Measurements from ENCODE around the gene FALEC. TPM values are rescaled to one million over a fixed set of nuclear protein-coding genes. Genes with fewer than 3 reads are reported as not detected.

The FALEC gene
- total RNA-seq, 4 donors from 2014 or later, result not detected

DNA sequence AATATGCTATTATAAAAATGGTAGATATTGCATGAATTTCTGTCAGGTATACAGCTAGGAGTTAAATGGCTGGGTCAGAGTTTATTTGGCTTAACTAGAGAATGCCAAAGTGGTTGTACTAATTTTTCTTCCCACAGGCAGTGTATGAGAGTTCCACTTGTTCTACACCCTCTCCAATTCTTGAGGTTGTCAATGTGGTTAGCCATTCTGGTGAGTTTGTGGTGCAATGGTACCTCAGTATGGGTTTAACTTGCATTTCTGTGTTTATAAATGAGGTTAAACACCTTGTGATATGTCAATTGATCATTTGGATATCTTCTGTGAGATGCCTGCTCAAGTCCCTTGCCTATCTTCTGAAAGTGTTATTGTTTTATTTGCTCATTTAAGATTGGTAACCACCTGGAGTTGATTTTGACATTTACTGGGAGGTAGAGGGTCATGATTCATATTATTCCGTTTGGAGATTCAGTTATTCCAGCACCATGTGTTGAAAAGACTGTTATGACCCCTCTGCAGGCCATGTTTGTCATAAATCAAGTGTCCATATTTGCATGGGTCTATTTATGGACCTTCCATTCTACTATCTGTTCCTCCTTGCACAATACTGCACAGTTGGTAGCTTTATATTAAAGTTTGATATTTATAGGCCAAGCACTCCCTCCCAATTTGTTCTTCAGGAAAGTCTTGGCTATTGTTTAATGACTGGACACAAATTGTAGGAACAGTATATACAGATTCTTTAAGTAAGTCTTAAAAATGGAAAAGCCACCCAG lies 5.8 kb downstream of the FALEC start:
- no peak for ATAC-seq
- Histone ChIP-seq H3K4me3 (no peak overlapping the region), H3K9me3 (no peaks in the 10 kb centered on the region), H3K36me3 (no peaks in the 10 kb centered on the region), H3K27ac (no peak overlapping the region), H3K27me3 (no peaks in the 10 kb centered on the region), H3K4me1 (peaks cover 0 to 13% (median 2%) of the 10 kb centered on the region in 3 donors)
- 41 to 71% methylated on average over 1 of the region's 1 CpG for WGBS, 2 donors (ENCODE audit: low coverage in 1 of 2)
- TF ChIP-seq POLR2AphosphoS5 (IDR thresholded peaks at IDR 0.05) (no peak), EP300 (IDR thresholded peaks at IDR 0.05) (no peak), POLR2A (IDR thresholded peaks at IDR 0.05) (no peak)
- TF ChIP-seq, protein P1, sequence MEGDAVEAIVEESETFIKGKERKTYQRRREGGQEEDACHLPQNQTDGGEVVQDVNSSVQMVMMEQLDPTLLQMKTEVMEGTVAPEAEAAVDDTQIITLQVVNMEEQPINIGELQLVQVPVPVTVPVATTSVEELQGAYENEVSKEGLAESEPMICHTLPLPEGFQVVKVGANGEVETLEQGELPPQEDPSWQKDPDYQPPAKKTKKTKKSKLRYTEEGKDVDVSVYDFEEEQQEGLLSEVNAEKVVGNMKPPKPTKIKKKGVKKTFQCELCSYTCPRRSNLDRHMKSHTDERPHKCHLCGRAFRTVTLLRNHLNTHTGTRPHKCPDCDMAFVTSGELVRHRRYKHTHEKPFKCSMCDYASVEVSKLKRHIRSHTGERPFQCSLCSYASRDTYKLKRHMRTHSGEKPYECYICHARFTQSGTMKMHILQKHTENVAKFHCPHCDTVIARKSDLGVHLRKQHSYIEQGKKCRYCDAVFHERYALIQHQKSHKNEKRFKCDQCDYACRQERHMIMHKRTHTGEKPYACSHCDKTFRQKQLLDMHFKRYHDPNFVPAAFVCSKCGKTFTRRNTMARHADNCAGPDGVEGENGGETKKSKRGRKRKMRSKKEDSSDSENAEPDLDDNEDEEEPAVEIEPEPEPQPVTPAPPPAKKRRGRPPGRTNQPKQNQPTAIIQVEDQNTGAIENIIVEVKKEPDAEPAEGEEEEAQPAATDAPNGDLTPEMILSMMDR (IDR thresholded peaks at IDR 0.05), result no peak

DNA sequence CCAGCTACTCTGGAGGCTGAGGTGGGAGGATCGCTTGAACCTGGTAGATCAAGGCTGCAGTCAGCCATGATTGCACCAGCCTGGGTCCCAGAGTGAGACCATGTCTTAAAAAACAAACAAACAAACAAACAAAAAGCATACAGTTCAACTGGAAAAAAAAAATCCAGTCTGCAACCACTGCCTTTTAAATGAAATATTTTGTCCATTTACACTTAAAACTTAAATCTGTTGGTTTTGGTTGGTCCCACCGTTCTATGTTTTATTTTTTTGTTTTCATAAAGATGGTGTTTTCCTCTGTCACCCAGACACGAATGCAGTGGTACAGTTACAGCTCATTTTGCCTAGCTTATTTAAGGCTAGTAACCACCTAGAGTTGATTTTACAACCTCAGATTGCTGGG lies 9.8 kb downstream of the FALEC start:
- ATAC-seq, result no peak
- Histone ChIP-seq H3K4me3 (no peak overlapping the region), H3K27ac (no peak overlapping the region), H3K4me1 (peaks cover 0 to 13% (median 3%) of the 10 kb centered on the region in 3 donors), H3K36me3 (no peaks in the 10 kb centered on the region), H3K9me3 (no peaks in the 10 kb centered on the region), H3K27me3 (no peaks in the 10 kb centered on the region)
- 86 to 87% methylated on average over 2 to 3 of the region's 3 CpGs for WGBS, 2 donors (ENCODE audit: low coverage in 1 of 2)
- TF ChIP-seq POLR2A (IDR thresholded peaks at IDR 0.05) (no peak), POLR2AphosphoS5 (IDR thresholded peaks at IDR 0.05) (no peak), EP300 (IDR thresholded peaks at IDR 0.05) (no peak)
- TF ChIP-seq, protein P1 (IDR thresholded peaks at IDR 0.05), result no peak

DNA sequence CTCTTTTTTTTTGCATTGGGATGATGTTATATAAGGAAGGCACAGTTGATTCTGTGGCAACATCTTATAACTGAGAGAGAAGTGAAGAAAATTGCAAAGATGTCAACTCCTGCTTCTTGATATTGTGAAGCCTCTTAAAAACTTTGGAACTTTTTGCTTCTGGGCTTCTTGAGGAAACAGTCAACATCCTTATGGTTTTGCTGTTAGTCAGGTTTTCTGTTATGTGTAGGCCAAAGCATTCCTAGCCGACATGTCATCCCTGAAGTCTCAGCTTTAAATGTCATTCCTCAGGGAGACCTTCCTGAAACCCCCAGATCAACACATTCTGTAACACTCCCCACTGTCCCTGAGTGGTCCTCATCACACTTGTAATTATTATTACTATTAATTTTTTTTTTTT lies 12.6 kb downstream of the FALEC start:
- TF ChIP-seq, protein P1 (IDR thresholded peaks at IDR 0.05), result no peak
- TF ChIP-seq EP300 (IDR thresholded peaks at IDR 0.05), result no peak
- TF ChIP-seq POLR2AphosphoS5 (IDR thresholded peaks at IDR 0.05), result no peak
- TF ChIP-seq POLR2A (IDR thresholded peaks at IDR 0.05), result no peak
- H3K4me3 ChIP-seq, result no peak overlapping the region
- peaks cover 0 to 29% (median 9%) of the 10 kb centered on the region in 3 donors for H3K4me1 ChIP-seq
- ATAC-seq, result no peak
- no peaks in the 10 kb centered on the region for H3K36me3 ChIP-seq
- H3K27me3 ChIP-seq, result no peaks in the 10 kb centered on the region
- 57 to 100% methylated on average over 1 of the region's 1 CpG for WGBS, 2 donors (ENCODE audit: low coverage in 1 of 2)
- H3K9me3 ChIP-seq, result no peaks in the 10 kb centered on the region
- H3K27ac ChIP-seq, result no peak overlapping the region

DNA sequence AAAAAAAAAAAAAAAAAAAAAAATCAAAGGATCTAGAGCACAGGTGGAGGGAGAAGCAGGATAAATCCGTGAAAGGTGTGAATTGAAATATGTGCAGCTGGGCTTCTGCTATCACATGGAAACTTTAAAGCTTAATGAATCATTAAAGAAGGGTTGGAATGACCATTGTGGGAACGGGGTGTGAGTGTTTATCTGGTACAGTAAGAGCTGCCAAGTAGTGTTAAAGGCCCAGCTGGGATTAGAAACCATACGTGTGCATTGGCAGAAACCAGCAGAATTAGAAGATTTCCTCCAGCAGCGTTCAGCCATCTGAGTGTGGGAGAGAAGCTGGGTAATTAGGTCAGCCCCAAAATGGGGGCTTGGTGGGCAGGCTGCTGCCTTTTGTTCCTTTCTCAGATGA lies 13.5 kb downstream of the FALEC start:
- TF ChIP-seq, protein P1 (IDR thresholded peaks at IDR 0.05), result no peak
- no peak for TF ChIP-seq EP300 (IDR thresholded peaks at IDR 0.05)
- TF ChIP-seq POLR2A (IDR thresholded peaks at IDR 0.05), result no peak
- TF ChIP-seq POLR2AphosphoS5 (IDR thresholded peaks at IDR 0.05), result no peak
- H3K4me1 ChIP-seq, result peaks cover 0 to 34% (median 9%) of the 10 kb centered on the region in 3 donors
- H3K4me3 ChIP-seq, result no peak overlapping the region
- no peak for ATAC-seq
- H3K9me3 ChIP-seq, result no peaks in the 10 kb centered on the region
- peak overlapping the region in 3 of 4 donors; percentile 64 to 70 (median 67) for H3K27ac ChIP-seq
- H3K36me3 ChIP-seq, result no peaks in the 10 kb centered on the region
- no peaks in the 10 kb centered on the region for H3K27me3 ChIP-seq
- 0 to 8% methylated on average over 2 to 4 of the region's 4 CpGs for WGBS, 2 donors (ENCODE audit: low coverage in 1 of 2)
